Stimulated activated naive CD4-positive, alpha-beta T cell treated with Interleukin-2 at 50 U/mL for 16 hours (primary cell): Measurements from ENCODE around the gene PDE3B.
A peak's percentile ranks its signal among the peaks of the same experiment; 100 is the strongest.
"Not testable (repeated sequence)": the region's sequence is repeated elsewhere in the genome, so short reads cannot be mapped to it uniquely, and the experiment has no call there.

Experiments used
- DNase-seq: peaks from one replicate; lab custom pipeline; 2025; lab: John Stamatoyannopoulos, UW

The PDE3B gene

GRCh38 chr11:14746857-14747395 is 103.3 kb downstream of the PDE3B start:
- DNase-seq = no peak

GRCh38 chr11:14748090-14748489 is 104.5 kb downstream of the PDE3B start:
- DNase-seq = no peak

GRCh38 chr11:14750911-14751310 is 107.3 kb downstream of the PDE3B start:
- DNase-seq = no peak

- no peak for DNase-seq
These were observed 108.4 kb downstream of the PDE3B start for GRCh38 chr11:14751975-14752407.

GRCh38 chr11:14755140-14755539 is 111.5 kb downstream of the PDE3B start:
- DNase-seq = no peak

- no peak for DNase-seq
These were observed 112.7 kb downstream of the PDE3B start for GRCh38 chr11:14756349-14756748.

GRCh38 chr11:14759300-14760012 is 115.9 kb downstream of the PDE3B start:
- not testable (repeated sequence) for DNase-seq

GRCh38 chr11:14764179-14764578 is 120.6 kb downstream of the PDE3B start:
- no peak for DNase-seq

GRCh38 chr11:14764579-14765527 is 121.2 kb downstream of the PDE3B start:
- DNase-seq = peak; percentile 9

GRCh38 chr11:14766585-14766984 is 123.0 kb downstream of the PDE3B start:
- no peak for DNase-seq

GRCh38 chr11:14768526-14769188 is 125.1 kb downstream of the PDE3B start:
- no peak for DNase-seq

GRCh38 chr11:14773755-14774154 is 130.2 kb downstream of the PDE3B start:
- DNase-seq = no peak

GRCh38 chr11:14774721-14775120 is 131.1 kb downstream of the PDE3B start:
- DNase-seq = no peak

GRCh38 chr11:14775897-14776296 is 132.3 kb downstream of the PDE3B start:
- DNase-seq = no peak

GRCh38 chr11:14778460-14778859 is 134.9 kb downstream of the PDE3B start:
- DNase-seq = not testable (repeated sequence)

- DNase-seq = no peak
These were observed 140.2 kb downstream of the PDE3B start for GRCh38 chr11:14783788-14784187.

GRCh38 chr11:14784230-14784629 is 140.6 kb downstream of the PDE3B start:
- DNase-seq = no peak

- no peak for DNase-seq
These were observed 146.4 kb downstream of the PDE3B start for GRCh38 chr11:14789879-14790484.

GRCh38 chr11:14793546-14793945 is 149.9 kb downstream of the PDE3B start:
- no peak for DNase-seq

- not testable (repeated sequence) for DNase-seq
These were observed 152.4 kb downstream of the PDE3B start for GRCh38 chr11:14796028-14796427.

- no peak for DNase-seq
These were observed 160.2 kb downstream of the PDE3B start for GRCh38 chr11:14803846-14804245.

- no peak for DNase-seq
These were observed 165.9 kb downstream of the PDE3B start for GRCh38 chr11:14809466-14809865.
